22Rv1 (cell line): ENCODE data around the gene CDCP1.
"Not testable (repeated sequence)": the region's sequence is repeated elsewhere in the genome, so short reads cannot be mapped to it uniquely, and the experiment has no call there.

Experiments
- H3K27ac ChIP-seq: fragments of 450-650 bp; 2 replicates; pipeline ENCODE4 v1.5.1; 2017
- ZFX ChIP-seq: fragments of 450-650 bp; IDR thresholded peaks from 2 replicates; pipeline ENCODE4 v1.6.1; 2017; ENCODE audit warnings: antibody characterized with exemption, borderline replicate concordance
- TF ChIP-seq, protein P1 (sequence below): fragments of 450-650 bp; IDR thresholded peaks from 2 replicates; pipeline ENCODE4 v1.5.1; 2017; ENCODE audit warnings: mild to moderate bottlenecking

CDCP1 gene

DNA sequence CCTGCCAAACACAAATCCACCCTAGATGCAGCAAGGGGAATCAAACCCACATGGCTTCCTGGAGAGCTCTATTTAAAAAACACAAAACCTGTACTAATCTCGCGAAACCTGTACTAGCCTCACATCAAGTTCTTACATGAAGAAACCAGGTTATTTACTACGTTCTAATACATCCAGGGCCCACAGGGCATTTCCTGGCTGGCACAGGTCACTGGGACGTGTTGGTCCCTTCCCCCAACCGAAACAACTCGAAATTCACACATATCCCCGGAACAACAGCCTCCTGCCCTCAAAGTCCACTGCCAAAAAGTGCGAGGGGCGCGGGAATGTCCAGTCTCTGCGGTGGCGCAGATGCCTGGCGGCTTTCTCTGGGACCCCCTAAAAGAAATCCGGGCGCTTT lies 955 bp downstream of the CDCP1 start:
- no peak overlapping the region for H3K27ac ChIP-seq
- TF ChIP-seq ZFX, result no peak
- TF ChIP-seq, protein P1, sequence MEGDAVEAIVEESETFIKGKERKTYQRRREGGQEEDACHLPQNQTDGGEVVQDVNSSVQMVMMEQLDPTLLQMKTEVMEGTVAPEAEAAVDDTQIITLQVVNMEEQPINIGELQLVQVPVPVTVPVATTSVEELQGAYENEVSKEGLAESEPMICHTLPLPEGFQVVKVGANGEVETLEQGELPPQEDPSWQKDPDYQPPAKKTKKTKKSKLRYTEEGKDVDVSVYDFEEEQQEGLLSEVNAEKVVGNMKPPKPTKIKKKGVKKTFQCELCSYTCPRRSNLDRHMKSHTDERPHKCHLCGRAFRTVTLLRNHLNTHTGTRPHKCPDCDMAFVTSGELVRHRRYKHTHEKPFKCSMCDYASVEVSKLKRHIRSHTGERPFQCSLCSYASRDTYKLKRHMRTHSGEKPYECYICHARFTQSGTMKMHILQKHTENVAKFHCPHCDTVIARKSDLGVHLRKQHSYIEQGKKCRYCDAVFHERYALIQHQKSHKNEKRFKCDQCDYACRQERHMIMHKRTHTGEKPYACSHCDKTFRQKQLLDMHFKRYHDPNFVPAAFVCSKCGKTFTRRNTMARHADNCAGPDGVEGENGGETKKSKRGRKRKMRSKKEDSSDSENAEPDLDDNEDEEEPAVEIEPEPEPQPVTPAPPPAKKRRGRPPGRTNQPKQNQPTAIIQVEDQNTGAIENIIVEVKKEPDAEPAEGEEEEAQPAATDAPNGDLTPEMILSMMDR, result no peak

DNA sequence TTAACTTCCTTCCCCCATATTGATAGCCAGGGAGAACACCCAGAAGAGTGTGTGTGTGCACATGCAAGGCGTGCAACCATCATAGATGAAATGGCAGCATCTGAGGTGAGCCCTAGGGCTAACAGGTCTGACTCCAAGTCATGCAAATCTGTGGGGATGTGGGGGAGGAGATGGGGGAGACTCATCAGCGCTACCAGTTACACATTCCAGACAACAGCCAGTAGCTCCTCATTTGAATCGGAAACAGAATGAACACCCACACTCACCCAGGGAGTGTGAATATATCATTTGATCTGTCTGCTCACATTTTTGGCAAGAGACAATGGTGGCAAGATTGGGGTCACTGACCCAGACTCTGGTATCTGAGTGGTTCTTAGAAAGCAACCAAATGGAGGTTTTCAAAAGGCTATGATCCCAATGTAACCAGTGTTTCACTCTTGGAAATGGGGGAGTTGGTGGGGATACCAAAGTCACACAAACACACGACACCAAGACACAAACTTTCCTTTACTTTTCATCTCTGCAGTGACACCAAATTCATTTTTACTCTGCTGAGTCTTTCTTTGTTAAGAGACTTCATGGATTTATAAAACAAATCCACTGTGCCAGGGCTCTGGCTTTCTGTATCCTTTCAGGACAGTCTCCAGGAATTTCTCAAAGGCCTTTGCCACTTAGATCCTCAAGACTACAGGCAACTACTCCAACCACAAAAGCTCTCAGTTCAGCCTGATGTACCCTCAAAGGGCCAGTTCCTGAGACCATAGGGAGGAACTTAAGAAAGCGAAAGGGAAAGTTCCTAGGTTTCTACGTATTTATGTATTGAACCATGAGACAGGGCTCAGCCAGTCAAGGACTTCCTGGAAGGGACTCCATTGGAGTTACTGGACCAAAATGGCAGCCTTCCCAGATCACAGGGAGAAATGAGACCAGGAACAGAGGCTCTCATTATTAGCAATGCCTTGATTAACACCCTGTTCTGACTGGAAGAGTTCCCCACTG lies 2.2 kb downstream of the CDCP1 start:
- H3K27ac ChIP-seq, result no peak overlapping the region
- TF ChIP-seq, protein P1, result no peak
- no peak for TF ChIP-seq ZFX

DNA sequence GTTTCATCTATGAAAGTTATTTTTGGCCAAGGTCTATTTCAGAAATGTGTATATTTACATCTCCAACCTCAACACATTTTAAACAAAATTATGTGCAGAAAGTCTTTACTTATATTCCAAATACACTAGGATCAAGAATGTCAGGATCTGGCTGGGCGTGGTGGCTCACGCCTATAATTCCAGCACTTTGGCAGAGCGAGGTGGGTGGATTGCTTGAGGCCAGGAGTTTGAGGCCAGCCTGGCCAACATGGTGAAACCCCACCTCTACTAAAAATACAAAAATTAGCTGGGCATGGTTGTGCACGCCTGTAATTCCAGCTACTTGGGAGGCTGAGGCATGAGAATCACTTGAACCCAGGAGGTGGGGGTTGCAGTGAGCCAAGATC lies 5.4 kb downstream of the CDCP1 start:
- H3K27ac ChIP-seq, result not testable (repeated sequence)

DNA sequence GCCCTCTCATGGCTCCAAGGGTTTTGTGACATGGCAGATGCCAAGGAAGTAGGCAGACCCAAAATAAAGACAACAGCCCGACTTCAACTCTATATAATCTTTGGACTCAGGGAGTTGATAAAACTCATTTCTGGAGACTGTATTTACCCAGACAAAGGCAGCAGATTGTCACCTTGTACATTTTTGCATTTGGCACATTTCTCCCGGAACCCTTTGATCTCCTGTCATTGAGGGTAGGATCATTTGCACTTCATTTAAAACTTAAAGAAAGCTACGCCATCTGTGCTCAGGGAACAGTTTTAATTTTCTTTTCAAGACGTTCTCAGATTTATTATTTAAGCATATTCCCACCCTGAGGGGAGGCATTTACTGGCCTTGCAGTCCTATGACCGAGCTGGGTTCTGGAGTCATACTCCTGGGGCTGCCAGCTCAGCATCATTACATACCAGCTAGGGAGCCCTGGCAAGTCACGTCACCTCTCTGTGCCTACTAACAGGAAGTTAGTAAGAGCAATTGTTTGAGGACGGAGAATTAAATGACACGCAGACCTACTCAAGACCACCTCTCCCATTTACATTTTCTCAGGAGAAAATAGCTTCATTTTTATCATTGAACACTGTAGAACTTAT lies 5.9 kb downstream of the CDCP1 start:
- H3K27ac ChIP-seq, result no peak overlapping the region

DNA sequence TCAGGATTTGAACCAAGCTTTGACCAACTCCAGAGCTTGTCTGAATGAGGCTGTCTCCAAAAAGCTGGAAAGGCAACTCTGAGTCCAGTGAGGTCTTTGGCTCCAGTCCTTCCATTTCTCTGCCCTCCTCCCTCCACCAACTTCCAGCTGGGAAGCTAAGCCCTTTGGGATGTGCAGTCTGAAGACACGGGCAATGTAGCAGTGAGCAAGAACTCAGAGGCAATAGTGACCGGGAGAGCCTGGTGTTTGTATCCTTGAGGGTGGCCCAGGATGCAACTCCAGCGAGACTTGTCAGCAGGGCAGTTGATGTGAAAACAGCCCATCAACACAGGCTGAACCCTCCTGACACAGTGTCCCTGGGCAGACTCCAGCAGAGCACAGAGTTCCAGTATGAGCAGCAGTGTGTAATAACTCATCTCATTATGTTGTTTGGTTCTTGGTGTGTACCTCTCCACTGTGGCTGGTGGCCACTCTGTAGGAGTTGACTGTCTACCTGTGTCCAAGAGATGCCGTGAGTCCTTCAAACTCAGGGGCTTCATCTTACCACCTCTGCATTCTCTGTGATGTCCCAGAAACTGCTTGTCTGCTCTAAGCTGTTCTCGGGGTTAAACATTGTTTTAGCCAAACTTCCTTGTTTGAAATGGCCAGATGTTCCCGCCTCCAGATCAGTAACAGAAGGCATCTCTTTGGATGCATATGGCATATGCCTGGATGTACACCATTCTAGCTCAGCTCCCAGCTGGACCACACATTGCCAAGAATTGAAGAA lies 6.6 kb downstream of the CDCP1 start:
- H3K27ac ChIP-seq, result no peak overlapping the region
- no peak for TF ChIP-seq ZFX
- TF ChIP-seq, protein P1, result no peak

More for the DNA sequence above, 5.9 kb downstream of the CDCP1 start:
- TF ChIP-seq ZFX, result no peak
- TF ChIP-seq, protein P1, result no peak

DNA sequence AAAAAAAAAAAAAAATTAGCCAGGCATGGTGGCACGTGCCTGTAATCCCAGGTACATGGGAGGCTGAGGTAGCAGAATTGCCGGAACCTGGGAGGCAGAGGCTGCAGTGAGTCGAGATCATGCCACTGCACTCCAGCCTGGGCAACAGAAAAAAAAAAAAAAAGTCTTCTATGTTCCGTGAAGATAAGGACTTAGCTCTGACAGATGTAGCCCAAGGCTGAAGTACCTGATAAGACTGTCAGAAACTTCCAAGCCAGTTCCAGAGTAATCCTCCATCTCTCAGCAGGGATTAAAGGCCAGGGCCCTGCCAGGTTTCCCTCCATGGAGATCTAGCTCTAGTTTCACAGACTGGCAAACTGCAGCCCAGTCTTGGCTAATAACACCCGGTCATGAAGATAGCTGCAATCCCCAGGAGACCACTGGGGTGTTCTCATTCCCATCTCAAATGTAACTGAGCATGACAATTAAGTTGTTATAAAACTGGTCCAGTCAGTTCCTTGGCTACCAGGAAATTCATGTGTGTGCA lies 8.5 kb downstream of the CDCP1 start:
- TF ChIP-seq ZFX, result no peak
- TF ChIP-seq, protein P1, result no peak
- no peak overlapping the region for H3K27ac ChIP-seq

DNA sequence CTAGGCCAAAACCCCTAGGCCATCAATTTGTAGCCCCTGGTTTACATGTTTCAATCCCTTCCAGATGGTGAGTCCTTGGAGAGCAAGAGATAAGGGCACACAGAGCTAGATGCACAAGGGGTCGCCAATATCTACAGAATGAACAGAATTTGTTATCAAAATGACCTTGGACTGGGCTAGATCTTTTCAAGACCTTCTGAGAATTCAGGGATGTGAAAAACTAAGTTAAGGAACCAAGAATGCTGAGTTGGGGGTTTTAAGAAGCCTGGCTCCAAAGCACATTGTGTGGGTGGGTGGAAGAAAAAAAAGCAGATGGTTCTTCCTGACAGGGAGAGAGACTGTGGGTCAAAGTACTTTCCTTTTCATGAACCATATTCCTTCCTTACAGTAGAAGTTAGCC lies 10.2 kb downstream of the CDCP1 start:
- TF ChIP-seq, protein P1, result no peak
- no peak for TF ChIP-seq ZFX
- no peak overlapping the region for H3K27ac ChIP-seq
